ENCODE measurements around the gene ZDHHC7.

DNA sequence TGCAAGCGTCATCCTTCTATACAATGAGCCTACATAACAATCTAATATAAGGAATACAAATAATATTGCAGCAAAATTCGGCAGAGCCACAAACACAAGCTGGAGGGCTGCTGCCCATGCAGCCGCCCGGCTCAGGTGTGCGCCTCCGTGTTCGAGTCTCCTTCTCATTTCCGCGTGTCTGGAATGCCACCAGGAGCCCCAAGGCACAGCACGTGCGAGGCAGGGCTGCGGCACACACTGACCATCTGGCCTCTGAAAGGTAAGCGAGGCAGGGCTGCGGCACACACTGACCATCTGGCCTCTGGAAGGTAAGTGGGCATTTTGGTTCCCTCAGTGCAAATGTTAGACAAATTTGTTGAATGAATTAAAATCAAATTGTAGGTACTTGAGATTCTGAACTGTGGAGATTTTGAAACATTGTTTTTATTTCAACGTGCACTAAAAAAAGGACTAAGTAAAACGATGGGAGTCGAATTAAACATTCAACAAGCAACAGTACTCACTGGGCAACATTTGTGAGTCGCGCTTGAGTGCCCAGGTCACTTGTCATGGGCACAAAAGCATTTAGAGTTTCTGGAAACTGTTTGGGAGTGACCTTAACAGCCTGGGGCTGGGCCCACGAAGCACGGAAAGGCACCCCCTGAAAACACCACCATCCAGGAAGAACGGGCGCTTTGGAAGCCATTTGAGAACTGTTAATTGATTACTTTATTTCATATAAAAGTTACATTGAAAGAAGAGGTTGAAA, 37.4 kb downstream of the ZDHHC7 start:
- no peak for TF ChIP-seq NFIC (IDR thresholded peaks at IDR 0.05)
- no peak for TF ChIP-seq CTCF (IDR thresholded peaks at IDR 0.05 in 2 of 3, conservative IDR thresholded peaks at IDR 0.05 in 1 of 3; ENCODE audit: insufficient read depth in 2 of 3, low read depth in 1 of 3, low read length in 3 of 3)
- TF ChIP-seq MAFF (IDR thresholded peaks at IDR 0.05; ENCODE audit: low read length) = no peak

Data from K562 (cell line).